SK-N-SH (cell line): Measurements from ENCODE around the gene NCAPH2. TPM values are rescaled to one million over a fixed set of nuclear protein-coding genes. Genes with fewer than 3 reads are reported as not detected.

Experiments used
- CTCF ChIA-PET: fragments of 300-600, 350-600 bp; formaldehyde crosslinking; extraction: SDS; loops from one replicate; lab custom pipeline; 2021; lab: Yijun Ruan, JAX
- POLR2A ChIA-PET: fragments of 350-600 bp; sonication (Branson Sonifier 250); formaldehyde crosslinking; extraction: SDS; loops from one replicate; lab custom pipeline; 2020; ENCODE audit warnings: antibody characterized with exemption, inconsistent platforms; lab: Yijun Ruan, JAX
- DNase-seq: peaks from one replicate; pipeline ENCODE4 v3.0.0; 2012
- H2AFZ ChIP-seq: fragments of 200-600 bp; sonication (generic); 2 replicates; pipeline ENCODE4 v1.8.1; 2016; ENCODE audit warnings: antibody characterized with exemption, mild to moderate bottlenecking, low read depth
- H3F3A ChIP-seq: fragments of 200-600 bp; sonication (generic); replicated peaks from 2 replicates; pipeline ENCODE3; 2016; ENCODE audit warnings: antibody characterized with exemption, mild to moderate bottlenecking; ENCODE audit not compliant: insufficient read depth
- H3K27ac ChIP-seq, 2 experiments: fragments of 200-500 bp in 1 of 2; fragments of 200-600 bp in 1 of 2; sonication (Bioruptor generic) in 1 of 2; sonication (generic), shearing (Covaris generic) in 1 of 2; 2 replicates each; pipeline versions ENCODE4 v1.5.1 to v1.6.1; 2014 to 2016; ENCODE audit warnings: low read depth in 2 of 2, inconsistent platforms in 1 of 2, low read length in 1 of 2, mild to moderate bottlenecking in 1 of 2, mixed read lengths in 1 of 2
- H3K27me3 ChIP-seq: fragments of 200-600 bp; sonication (generic), shearing (Covaris generic); 2 replicates; pipeline ENCODE4 v1.6.1; 2016; ENCODE audit warnings: mixed run types; ENCODE audit not compliant: insufficient read depth
- H3K36me3 ChIP-seq, 2 experiments: fragments of 200-500 bp in 1 of 2; fragments of 200-600 bp in 1 of 2; sonication (Bioruptor generic) in 1 of 2; sonication (generic) in 1 of 2; replicated peaks in 1 of 2; 2 replicates each; pipeline versions ENCODE3 to v1.5.1; 2014 to 2016; ENCODE audit warnings: low read length in 1 of 2, mild to moderate bottlenecking in 1 of 2; ENCODE audit not compliant: insufficient read depth in 2 of 2, control insufficient read depth in 1 of 2
- H3K4me1 ChIP-seq, 2 experiments: fragments of 200-500 bp in 1 of 2; fragments of 200-600 bp in 1 of 2; sonication (Bioruptor generic) in 1 of 2; sonication (generic), shearing (Covaris generic) in 1 of 2; 2 replicates each; pipeline versions ENCODE4 v1.5.1 to v1.6.1; 2014 to 2016; ENCODE audit warnings: low read depth in 1 of 2, low read length in 1 of 2, mixed run types in 1 of 2; ENCODE audit not compliant: insufficient read depth in 2 of 2, control insufficient read depth in 1 of 2
- H3K4me2 ChIP-seq: fragments of 200-600 bp; sonication (generic), shearing (Covaris generic); 2 replicates; pipeline ENCODE4 v1.6.1; 2017; ENCODE audit warnings: mixed run types
- H3K4me3 ChIP-seq, 2 experiments: fragments of 200-500 bp in 1 of 2; fragments of 200-600 bp in 1 of 2; sonication (Bioruptor generic) in 1 of 2; sonication (generic), shearing (Covaris generic) in 1 of 2; 2 replicates each; pipeline versions ENCODE4 v1.5.1 to v1.8.1; 2014 to 2016; ENCODE audit warnings: low read depth in 2 of 2, inconsistent platforms in 1 of 2, low read length in 1 of 2, mild to moderate bottlenecking in 1 of 2, mixed read lengths in 1 of 2, moderate library complexity in 1 of 2
- H3K79me2 ChIP-seq: fragments of 200-600 bp; sonication (generic); 2 replicates; pipeline ENCODE4 v1.8.1; 2017; ENCODE audit warnings: mild to moderate bottlenecking; ENCODE audit not compliant: insufficient read depth
- H3K9ac ChIP-seq: fragments of 200-600 bp; sonication (generic); 2 replicates; pipeline ENCODE4 v1.6.1; 2017; ENCODE audit warnings: mixed run types
- H3K9me2 ChIP-seq: fragments of 200-600 bp; sonication (generic); 2 replicates; pipeline ENCODE4 v1.6.1; 2017; ENCODE audit warnings: mixed run types
- H3K9me3 ChIP-seq: fragments of 200-600 bp; sonication (generic); 2 replicates; pipeline ENCODE4 v1.6.1; 2017; ENCODE audit warnings: mixed run types, mild to moderate bottlenecking, moderate library complexity
- H4K20me1 ChIP-seq: fragments of 200-600 bp; sonication (generic); 2 replicates; pipeline ENCODE4 v1.6.1; 2017; ENCODE audit warnings: mild to moderate bottlenecking, mixed run types; ENCODE audit not compliant: insufficient read depth
- CHD2 ChIP-seq: fragments of 150-350 bp; IDR thresholded peaks from 2 replicates; pipeline ENCODE4 v1.6.1; 2018; ENCODE audit warnings: low read length; ENCODE audit not compliant: partially characterized antibody
- CTCF ChIP-seq: fragments of 200-600 bp; sonication (generic); IDR thresholded peaks from 2 replicates; pipeline ENCODE4 v1.6.1; 2017; ENCODE audit warnings: antibody characterized with exemption, mild to moderate bottlenecking, moderate library complexity
- EZH2phosphoT487 ChIP-seq: fragments of 200-600 bp; sonication (generic); IDR thresholded peaks from 2 replicates; pipeline ENCODE4 v1.6.1; 2017; ENCODE audit warnings: low read depth, mixed run types, mild to moderate bottlenecking, antibody characterized with exemption, moderate library complexity, borderline replicate concordance
- FOXM1 ChIP-seq: IDR thresholded peaks from 2 replicates; pipeline ENCODE4 v1.4.0; 2012; ENCODE audit warnings: low read depth, mild to moderate bottlenecking
- GATA2 ChIP-seq: sonication (generic); formaldehyde crosslinking; IDR thresholded peaks from 2 replicates; pipeline ENCODE4 v1.5.0; 2020; ENCODE audit warnings: mild to moderate bottlenecking, missing genetic modification reagents
- MAX ChIP-seq: IDR thresholded peaks from 2 replicates; pipeline ENCODE4 v1.4.0; 2012; ENCODE audit warnings: low read depth
- MXI1 ChIP-seq: IDR thresholded peaks from 2 replicates; pipeline ENCODE4 v1.6.1; 2012; ENCODE audit warnings: mild to moderate bottlenecking, low read depth, low read length, improper control_type of control experiment
- NFIC ChIP-seq: IDR thresholded peaks from 2 replicates; pipeline ENCODE4 v1.4.0; 2012; ENCODE audit warnings: borderline replicate concordance
- NRF1 ChIP-seq: IDR thresholded peaks from 2 replicates; pipeline ENCODE4 v1.6.1; 2012; ENCODE audit warnings: low read depth, mild to moderate bottlenecking, low read length
- POLR2AphosphoS5 ChIP-seq: IDR thresholded peaks from 2 replicates; pipeline ENCODE4 v1.6.1; 2012; ENCODE audit warnings: low read depth, low read length
- RAD21 ChIP-seq: IDR thresholded peaks from 2 replicates; pipeline ENCODE4 v1.6.1; 2012; ENCODE audit warnings: mild to moderate bottlenecking, low read length
- RXRA ChIP-seq: IDR thresholded peaks from 2 replicates; pipeline ENCODE4 v1.4.0; 2012; ENCODE audit warnings: low read depth, mild to moderate bottlenecking, borderline replicate concordance
- TAF1 ChIP-seq: IDR thresholded peaks from 2 replicates; pipeline ENCODE4 v1.6.1; 2012; ENCODE audit warnings: low read depth, mild to moderate bottlenecking, low read length, moderate library complexity, borderline replicate concordance
- TCF12 ChIP-seq: IDR thresholded peaks from 2 replicates; pipeline ENCODE4 v1.4.0; 2012
- YY1 ChIP-seq: IDR thresholded peaks from 2 replicates; pipeline ENCODE4 v1.4.0; 2012; ENCODE audit warnings: low read depth, mild to moderate bottlenecking
- WGBS: methylation state at CpG from one replicate; pipeline ENCODE4 v1.1.6; 2017; ENCODE audit warnings: low lambda C conversion rate; 5-methylcytosine and 5-hydroxymethylcytosine counted together
- polyA plus RNA-seq, 3 experiments: library from polyadenylated mRNA; depleted of rRNA; stranded (reverse); fragments of >200 nt; gene quantifications; 2 replicates each; pipeline ENCODE4 v1.2.3, GENCODE V29; 2012
- TF ChIP-seq, protein P1 (sequence below): IDR thresholded peaks from 2 replicates; pipeline ENCODE4 v1.4.0; 2012; ENCODE audit warnings: low read depth, borderline replicate concordance
- TF ChIP-seq, protein P2 (sequence below): IDR thresholded peaks from 2 replicates; pipeline ENCODE4 v1.4.0; 2012; ENCODE audit warnings: low read depth, borderline replicate concordance

NCAPH2 gene
- polyA plus RNA-seq, 1 of the 3 experiments (the other 2 are of a cell fraction), result 22.4 TPM

GRCh38 chr22:50553310-50553709 is 45.3 kb downstream of the NCAPH2 start:
- Histone ChIP-seq H3K27me3 (no peaks in the 10 kb centered on the region), H3K4me2 (no peak overlapping the region), H3K36me3 (no peaks in the 10 kb centered on the region), H3K27ac (no peak overlapping the region), H3K9ac (no peak overlapping the region), H2AFZ (no peak overlapping the region), H3F3A (peaks cover 8% of the 10 kb centered on the region), H4K20me1 (no peaks in the 10 kb centered on the region), H3K79me2 (no peaks in the 10 kb centered on the region), H3K4me3 (no peak overlapping the region), H3K9me2 (no peaks in the 10 kb centered on the region), H3K4me1 (no peaks in the 10 kb centered on the region; a peak in 1 of 4 replicates), H3K9me3 (no peaks in the 10 kb centered on the region)
- peak; percentile 44 for DNase-seq
- TF ChIP-seq GATA2 (CRISPR knock-in tag), result peak; percentile 64
- TF ChIP-seq POLR2AphosphoS5, result no peak
- no peak for TF ChIP-seq MAX
- WGBS, result 46% methylated on average over 8 of the region's 8 CpGs
- POLR2A ChIA-PET, result no interaction called here
- CTCF ChIA-PET, result interaction anchor here (5.3 kb wide), 1 partner anchor 10 kb away, joined by 26 read pairs; the partner anchor contains the start of gene SYCE3

GRCh38 chr22:50556703-50557102 is 48.7 kb downstream of the NCAPH2 start:
- no peaks in the 10 kb centered on the region for H3K27me3 ChIP-seq
- H3K4me2 ChIP-seq, result no peak overlapping the region
- H2AFZ ChIP-seq, result no peak overlapping the region
- H3K9me2 ChIP-seq, result no peaks in the 10 kb centered on the region
- 44% methylated on average over 5 of the region's 5 CpGs for WGBS
- no peak overlapping the region for H3K9ac ChIP-seq
- POLR2A ChIA-PET, result no interaction called here
- no peaks in the 10 kb centered on the region; a peak in 1 of 4 replicates for H3K4me1 ChIP-seq
- no peaks in the 10 kb centered on the region for H4K20me1 ChIP-seq
- no peaks in the 10 kb centered on the region for H3K9me3 ChIP-seq
- no peak for DNase-seq
- no peaks in the 10 kb centered on the region for H3K79me2 ChIP-seq
- CTCF ChIA-PET, result interaction anchor here (1.2 to 2.1 kb wide), 3 partner anchors 11 to 70 kb away, joined by 3 to 9 read pairs (median 5); partner anchors contain the start of genes KLHDC7B and SCO2
- H3K36me3 ChIP-seq, result no peaks in the 10 kb centered on the region
- H3K4me3 ChIP-seq, result no peak overlapping the region
- no peak for TF ChIP-seq CHD2
- no peak for TF ChIP-seq RXRA
- TF ChIP-seq GATA2 (CRISPR knock-in tag), result no peak
- no peak for TF ChIP-seq CTCF
- TF ChIP-seq, all 33 proteins: peak for 0
- H3F3A ChIP-seq, result peaks cover 8% of the 10 kb centered on the region
- H3K27ac ChIP-seq, result no peak overlapping the region

GRCh38 chr22:50560034-50560433 is 52.0 kb downstream of the NCAPH2 start:
- H3K4me1 ChIP-seq, result peaks cover 0 to 4% of the 10 kb centered on the region in 2 experiments; a peak in 1 of 4 replicates
- H3K4me3 ChIP-seq, result no peak overlapping the region
- DNase-seq, result no peak
- H3K36me3 ChIP-seq, result no peaks in the 10 kb centered on the region
- CTCF ChIA-PET, result interaction anchor here (0.6 to 1.2 kb wide), 4 partner anchors 10 to 61 kb away, joined by 3 to 6 read pairs (median 4); partner anchors contain the start of gene SCO2
- H3K9ac ChIP-seq, result no peak overlapping the region
- H3K27me3 ChIP-seq, result no peaks in the 10 kb centered on the region
- H3K27ac ChIP-seq, result no peak overlapping the region
- 83% methylated on average over 3 of the region's 3 CpGs for WGBS
- H3F3A ChIP-seq, result peaks cover 8% of the 10 kb centered on the region
- no peaks in the 10 kb centered on the region for H3K9me3 ChIP-seq
- no peaks in the 10 kb centered on the region for H3K79me2 ChIP-seq
- no peaks in the 10 kb centered on the region for H3K9me2 ChIP-seq
- POLR2A ChIA-PET, result no interaction called here
- H2AFZ ChIP-seq, result no peak overlapping the region
- H3K4me2 ChIP-seq, result no peak overlapping the region
- no peaks in the 10 kb centered on the region for H4K20me1 ChIP-seq
- TF ChIP-seq MXI1 (no peak), TAF1 (no peak), NRF1 (no peak), TCF12 (no peak), NFIC (no peak), RAD21 (no peak), EZH2phosphoT487 (no peak), RXRA (no peak), YY1 (no peak), FOXM1 (no peak)
- TF ChIP-seq, protein P1, sequence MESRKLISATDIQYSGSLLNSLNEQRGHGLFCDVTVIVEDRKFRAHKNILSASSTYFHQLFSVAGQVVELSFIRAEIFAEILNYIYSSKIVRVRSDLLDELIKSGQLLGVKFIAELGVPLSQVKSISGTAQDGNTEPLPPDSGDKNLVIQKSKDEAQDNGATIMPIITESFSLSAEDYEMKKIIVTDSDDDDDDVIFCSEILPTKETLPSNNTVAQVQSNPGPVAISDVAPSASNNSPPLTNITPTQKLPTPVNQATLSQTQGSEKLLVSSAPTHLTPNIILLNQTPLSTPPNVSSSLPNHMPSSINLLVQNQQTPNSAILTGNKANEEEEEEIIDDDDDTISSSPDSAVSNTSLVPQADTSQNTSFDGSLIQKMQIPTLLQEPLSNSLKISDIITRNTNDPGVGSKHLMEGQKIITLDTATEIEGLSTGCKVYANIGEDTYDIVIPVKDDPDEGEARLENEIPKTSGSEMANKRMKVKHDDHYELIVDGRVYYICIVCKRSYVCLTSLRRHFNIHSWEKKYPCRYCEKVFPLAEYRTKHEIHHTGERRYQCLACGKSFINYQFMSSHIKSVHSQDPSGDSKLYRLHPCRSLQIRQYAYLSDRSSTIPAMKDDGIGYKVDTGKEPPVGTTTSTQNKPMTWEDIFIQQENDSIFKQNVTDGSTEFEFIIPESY, result no peak
- TF ChIP-seq, protein P2, sequence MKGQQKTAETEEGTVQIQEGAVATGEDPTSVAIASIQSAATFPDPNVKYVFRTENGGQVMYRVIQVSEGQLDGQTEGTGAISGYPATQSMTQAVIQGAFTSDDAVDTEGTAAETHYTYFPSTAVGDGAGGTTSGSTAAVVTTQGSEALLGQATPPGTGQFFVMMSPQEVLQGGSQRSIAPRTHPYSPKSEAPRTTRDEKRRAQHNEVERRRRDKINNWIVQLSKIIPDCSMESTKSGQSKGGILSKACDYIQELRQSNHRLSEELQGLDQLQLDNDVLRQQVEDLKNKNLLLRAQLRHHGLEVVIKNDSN, result no peak
